Testis (tissue), 3 donors: Measurements from ENCODE around the gene IL6ST. TPM values are rescaled to one million over a fixed set of nuclear protein-coding genes. Genes with fewer than 3 reads are reported as not detected.
A peak's percentile ranks its signal among the peaks of the same experiment; 100 is the strongest.
"Not testable (repeated sequence)": the region's sequence is repeated elsewhere in the genome, so short reads cannot be mapped to it uniquely, and the experiment has no call there.

ENCODE experiments used
- DNase-seq: peaks from one replicate; pipeline ENCODE4 v3.0.0-alpha.2; 2019
- H3K27ac ChIP-seq, 2 donors: fragments of 200-600 bp; sonication (generic); one replicate each; pipeline ENCODE4 v1.5.1; 2019
- H3K27me3 ChIP-seq: fragments of 200-600 bp; sonication (generic); one replicate; pipeline ENCODE4 v1.5.1; 2019
- H3K36me3 ChIP-seq: fragments of 200-600 bp; sonication (generic); one replicate; pipeline ENCODE4 v1.5.1; 2017; ENCODE audit warnings: low read depth; ENCODE audit errors: missing control alignments
- H3K4me1 ChIP-seq: fragments of 200-600 bp; sonication (generic); one replicate; pipeline ENCODE4 v1.5.1; 2019
- H3K4me3 ChIP-seq, 2 donors: fragments of 200-600 bp; sonication (generic); one replicate each; pipeline ENCODE4 v1.5.1; 2017 to 2019
- H3K9me3 ChIP-seq: fragments of 200-600 bp; sonication (generic); one replicate; pipeline ENCODE4 v1.5.1; 2017
- POLR2A ChIP-seq: fragments of 450-650 bp; IDR thresholded peaks from one replicate; pipeline ENCODE4 v1.6.1; 2017; ENCODE audit warnings: antibody characterized with exemption, mild to moderate bottlenecking, moderate library complexity
- WGBS, 2 donors: methylation state at CpG; one replicate each; pipeline ENCODE4 v1.1.5; 2018; 5-methylcytosine and 5-hydroxymethylcytosine counted together
- intact Hi-C: fragments of 100-400 bp; cut with DNase I; formaldehyde crosslinking; loops from one replicate; pipeline ENCODE4 v1.15.1; 2023; ENCODE audit warnings: low total_unique reads
- polyA plus RNA-seq: library from polyadenylated mRNA; stranded (reverse); fragments of 350-450 nt; fragmentation: Illumina TruSeq; extraction: RNeasy Lipid Tissue Mini Kit (QIAGEN cat#74804); gene quantifications from one replicate; pipeline ENCODE4 v1.2.3, GENCODE V29; 2014; ENCODE audit warnings: low read depth, low replicate concordance; ENCODE audit not compliant: insufficient read depth
- total RNA-seq, 2 donors: library from RNA; depleted of rRNA; stranded (reverse); fragments of >200 nt; gene quantifications; one replicate each; pipeline ENCODE4 v1.2.3, GENCODE V29; 2016
- TF ChIP-seq, protein P1 (sequence below), 3 experiments: fragments of 450-650 bp in 2 of 3; fragments of 200-600 bp in 1 of 3; sonication (generic) in 1 of 3; IDR thresholded peaks; one replicate each; pipeline ENCODE4 v1.5.1; 2016 to 2019; ENCODE audit warnings: antibody characterized with exemption in 3 of 3, mild to moderate bottlenecking in 2 of 3, moderate library complexity in 1 of 3

The IL6ST gene
- total and polyA plus RNA-seq, 3 donors from 2014 or later = 63.0 to 98.2 (median 83.1) TPM

DNA sequence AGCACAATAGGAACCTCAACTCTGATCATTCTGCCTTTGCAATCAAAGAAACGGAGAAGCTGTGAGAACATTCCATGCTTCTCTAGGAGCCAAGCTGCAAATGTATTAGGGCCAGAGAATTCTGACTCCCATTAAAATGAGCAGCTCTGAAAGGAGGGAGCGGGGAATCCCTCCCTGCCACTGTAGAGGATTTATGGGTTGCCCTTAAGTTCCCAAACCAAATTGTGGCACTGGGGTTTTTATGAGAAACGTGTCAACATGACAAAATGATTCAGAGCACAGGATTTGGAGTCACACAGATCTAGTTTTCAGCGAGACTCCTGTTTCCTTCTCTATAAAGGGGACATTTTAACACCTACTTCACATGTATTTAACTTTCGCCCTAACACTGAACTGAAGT, 1.8 kb downstream of the IL6ST start:
- peak overlapping the region in 1 of 2 donors; percentile 98 for H3K27ac ChIP-seq
- no peaks in the 10 kb centered on the region for H3K9me3 ChIP-seq
- H3K27me3 ChIP-seq = no peaks in the 10 kb centered on the region
- H3K4me3 ChIP-seq = peak overlapping the region; percentile 75 to 95
- intact Hi-C loops = no loop called here
- 23 to 28% methylated on average over 5 of the region's 5 CpGs for WGBS, 2 donors
- peaks cover 27% of the 10 kb centered on the region for H3K4me1 ChIP-seq
- no peaks in the 10 kb centered on the region for H3K36me3 ChIP-seq
- no peak for TF ChIP-seq POLR2A
- TF ChIP-seq, protein P1, sequence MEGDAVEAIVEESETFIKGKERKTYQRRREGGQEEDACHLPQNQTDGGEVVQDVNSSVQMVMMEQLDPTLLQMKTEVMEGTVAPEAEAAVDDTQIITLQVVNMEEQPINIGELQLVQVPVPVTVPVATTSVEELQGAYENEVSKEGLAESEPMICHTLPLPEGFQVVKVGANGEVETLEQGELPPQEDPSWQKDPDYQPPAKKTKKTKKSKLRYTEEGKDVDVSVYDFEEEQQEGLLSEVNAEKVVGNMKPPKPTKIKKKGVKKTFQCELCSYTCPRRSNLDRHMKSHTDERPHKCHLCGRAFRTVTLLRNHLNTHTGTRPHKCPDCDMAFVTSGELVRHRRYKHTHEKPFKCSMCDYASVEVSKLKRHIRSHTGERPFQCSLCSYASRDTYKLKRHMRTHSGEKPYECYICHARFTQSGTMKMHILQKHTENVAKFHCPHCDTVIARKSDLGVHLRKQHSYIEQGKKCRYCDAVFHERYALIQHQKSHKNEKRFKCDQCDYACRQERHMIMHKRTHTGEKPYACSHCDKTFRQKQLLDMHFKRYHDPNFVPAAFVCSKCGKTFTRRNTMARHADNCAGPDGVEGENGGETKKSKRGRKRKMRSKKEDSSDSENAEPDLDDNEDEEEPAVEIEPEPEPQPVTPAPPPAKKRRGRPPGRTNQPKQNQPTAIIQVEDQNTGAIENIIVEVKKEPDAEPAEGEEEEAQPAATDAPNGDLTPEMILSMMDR (IDR thresholded peaks at IDR 0.05) = no peak
- peak; percentile 36 for DNase-seq

DNA sequence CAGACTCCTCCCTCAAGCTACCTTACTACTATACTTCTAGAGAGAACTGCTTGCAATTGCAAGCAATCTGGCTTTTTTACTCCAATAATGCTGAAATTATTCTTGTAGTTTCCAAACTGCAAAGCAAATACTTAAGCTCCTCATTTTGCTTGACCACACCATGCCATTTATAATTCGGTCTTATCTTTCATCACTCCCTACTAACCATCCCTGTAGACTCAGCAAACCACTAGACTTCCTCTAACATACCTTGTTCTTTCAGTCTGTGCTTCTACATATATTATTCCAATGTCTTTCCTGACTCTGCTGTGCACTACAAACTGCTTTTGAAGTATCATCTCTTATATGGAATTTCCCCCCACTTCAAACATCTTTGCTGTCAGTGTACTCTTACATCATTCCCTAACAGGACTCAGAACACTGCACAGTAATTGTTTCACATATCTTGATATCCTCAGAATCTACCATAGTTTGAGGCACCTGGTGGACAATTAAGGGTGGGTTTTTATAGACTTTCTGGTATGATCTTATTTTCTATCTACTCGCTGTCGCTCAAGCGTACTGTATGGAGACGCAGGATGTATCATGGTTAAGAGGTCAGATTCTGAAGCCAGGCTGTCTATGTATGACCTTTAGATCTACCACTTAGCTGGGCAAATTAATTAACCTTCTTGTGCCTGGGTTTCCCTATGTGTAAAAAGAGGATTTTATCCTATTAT, 2.8 kb downstream of the IL6ST start:
- intact Hi-C loops = no loop called here
- Histone ChIP-seq H3K36me3 (no peaks in the 10 kb centered on the region), H3K27ac (no peak overlapping the region), H3K9me3 (no peaks in the 10 kb centered on the region), H3K4me3 (no peak overlapping the region), H3K27me3 (no peaks in the 10 kb centered on the region), H3K4me1 (peaks cover 27% of the 10 kb centered on the region)
- 81 to 88% methylated on average over 5 of the region's 5 CpGs for WGBS, 2 donors
- no peak for DNase-seq
- TF ChIP-seq, protein P1 (IDR thresholded peaks at IDR 0.05) = no peak
- no peak for TF ChIP-seq POLR2A

DNA sequence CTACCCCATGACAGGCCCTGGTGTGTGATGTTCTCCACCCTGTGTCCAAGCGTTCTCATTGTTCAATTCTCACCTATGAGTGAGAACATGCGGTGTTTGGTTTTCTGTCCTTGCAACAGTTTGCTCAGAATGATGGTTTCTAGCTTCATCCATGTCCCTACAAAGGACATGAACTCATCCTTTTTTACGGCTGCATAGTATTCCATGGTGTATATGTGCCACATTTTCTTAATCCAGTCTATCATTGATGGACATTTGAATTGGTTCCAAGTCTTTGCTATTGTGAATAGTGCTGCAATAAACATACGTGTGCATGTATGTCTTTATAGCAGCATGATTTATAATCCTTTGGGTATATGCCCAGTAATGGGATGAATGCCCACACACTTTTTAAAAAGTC, 3.9 kb downstream of the IL6ST start:
- H3K27me3 ChIP-seq, H3K9me3 ChIP-seq, H3K27ac ChIP-seq, H3K4me3 ChIP-seq, DNase-seq, intact Hi-C loops, H3K36me3 ChIP-seq: not testable (repeated sequence)
- WGBS, 2 donors = 93 to 96% methylated on average over 3 to 4 of the region's 4 CpGs
- peaks cover 21% of the 10 kb centered on the region for H3K4me1 ChIP-seq

DNA sequence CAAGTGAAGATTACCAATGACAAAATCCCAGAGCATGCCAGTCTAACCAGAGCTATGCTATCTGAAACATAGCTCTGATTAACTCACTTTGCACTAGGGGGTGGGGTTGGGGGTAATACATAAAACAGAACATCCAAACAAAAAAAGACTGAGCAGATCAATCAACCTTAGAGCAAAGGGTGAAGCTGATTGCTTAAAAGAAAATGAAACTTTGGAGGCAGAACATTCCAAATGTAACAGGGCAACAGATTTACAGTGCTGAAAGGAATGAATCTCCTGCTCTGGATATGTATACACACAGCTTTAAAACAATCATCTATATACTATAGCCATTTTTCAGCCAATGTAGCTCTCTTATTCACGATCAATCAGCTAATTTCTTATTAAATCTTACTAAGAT, 4.9 kb downstream of the IL6ST start:
- Histone ChIP-seq H3K27ac (no peak overlapping the region), H3K4me3 (no peak overlapping the region), H3K27me3 (no peaks in the 10 kb centered on the region), H3K36me3 (no peaks in the 10 kb centered on the region), H3K4me1 (peaks cover 16% of the 10 kb centered on the region), H3K9me3 (no peaks in the 10 kb centered on the region)
- 83 to 86% methylated on average over 1 of the region's 1 CpG for WGBS, 2 donors
- DNase-seq = no peak
- intact Hi-C loops = no loop called here
- TF ChIP-seq, protein P1 (IDR thresholded peaks at IDR 0.05) = no peak
- no peak for TF ChIP-seq POLR2A

DNA sequence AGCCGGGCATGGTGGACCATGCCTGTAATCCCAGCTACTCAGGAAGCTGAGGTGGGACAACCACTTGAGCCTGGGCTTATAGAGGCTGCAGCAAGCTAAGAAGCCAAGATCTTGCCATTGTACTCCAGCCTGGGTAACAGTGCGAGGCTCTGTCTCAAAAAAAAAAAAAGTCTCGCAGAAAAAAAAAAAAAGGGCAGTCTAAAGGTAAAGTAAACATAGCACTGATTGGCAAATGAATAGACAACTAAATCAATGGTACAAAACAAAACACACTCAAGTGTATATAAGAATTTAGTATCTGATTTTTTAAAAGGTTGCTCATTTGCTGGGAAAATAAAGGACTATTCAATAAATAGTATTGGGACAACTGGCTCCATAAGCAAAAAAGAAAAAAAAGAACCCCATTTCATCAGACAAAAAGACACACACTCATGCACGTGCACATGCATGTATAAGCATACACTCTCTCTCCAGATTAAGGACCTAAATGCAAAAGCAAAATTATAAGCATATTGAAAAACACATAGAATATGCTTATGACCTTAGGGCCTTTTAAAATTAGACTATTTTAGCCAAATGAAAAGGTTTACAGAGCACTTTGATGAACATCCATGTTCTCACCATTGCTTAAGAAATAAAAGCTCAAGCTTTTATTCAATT, 5.7 kb downstream of the IL6ST start:
- DNase-seq = no peak
- H3K9me3 ChIP-seq = no peaks in the 10 kb centered on the region
- no peak overlapping the region for H3K4me3 ChIP-seq
- H3K36me3 ChIP-seq = no peaks in the 10 kb centered on the region
- H3K4me1 ChIP-seq = peaks cover 16% of the 10 kb centered on the region
- intact Hi-C loops = no loop called here
- H3K27me3 ChIP-seq = no peaks in the 10 kb centered on the region
- TF ChIP-seq, protein P1 (IDR thresholded peaks at IDR 0.05) = no peak
- no peak for TF ChIP-seq POLR2A
- 70 to 83% methylated on average over 4 of the region's 4 CpGs for WGBS, 2 donors
- no peak overlapping the region for H3K27ac ChIP-seq

DNA sequence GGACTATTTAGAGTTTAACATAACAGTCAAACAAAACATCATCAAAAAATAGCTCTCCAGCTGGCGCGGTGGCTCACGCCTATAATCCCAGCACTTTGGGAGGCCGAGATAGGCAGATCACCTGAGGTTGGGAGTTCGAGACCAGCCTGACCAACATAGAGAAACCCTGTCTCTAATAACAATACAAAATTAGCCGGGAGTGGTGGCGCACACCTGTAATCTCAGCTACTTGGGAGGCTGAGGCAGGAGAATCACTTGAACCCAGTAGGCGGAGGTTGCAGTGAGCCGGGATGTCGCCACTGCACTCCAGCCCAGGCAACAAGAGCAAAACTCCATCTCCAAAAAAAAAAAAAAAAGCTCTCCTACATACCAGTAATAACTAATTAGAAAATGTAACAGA, 6.3 kb downstream of the IL6ST start:
- H3K27ac ChIP-seq, H3K36me3 ChIP-seq, H3K9me3 ChIP-seq, intact Hi-C loops, DNase-seq, H3K27me3 ChIP-seq, H3K4me3 ChIP-seq: not testable (repeated sequence)
- H3K4me1 ChIP-seq = peaks cover 15% of the 10 kb centered on the region
- WGBS, 2 donors = 94 to 96% methylated on average over 10 of the region's 10 CpGs
